ENCODE data around the gene OSBPL10. TPM values are rescaled to one million over a fixed set of nuclear protein-coding genes. Genes with fewer than 3 reads are reported as not detected.

Gene OSBPL10
- total RNA-seq, 1 donor from 2014 or later, result 6.4 TPM

DNA sequence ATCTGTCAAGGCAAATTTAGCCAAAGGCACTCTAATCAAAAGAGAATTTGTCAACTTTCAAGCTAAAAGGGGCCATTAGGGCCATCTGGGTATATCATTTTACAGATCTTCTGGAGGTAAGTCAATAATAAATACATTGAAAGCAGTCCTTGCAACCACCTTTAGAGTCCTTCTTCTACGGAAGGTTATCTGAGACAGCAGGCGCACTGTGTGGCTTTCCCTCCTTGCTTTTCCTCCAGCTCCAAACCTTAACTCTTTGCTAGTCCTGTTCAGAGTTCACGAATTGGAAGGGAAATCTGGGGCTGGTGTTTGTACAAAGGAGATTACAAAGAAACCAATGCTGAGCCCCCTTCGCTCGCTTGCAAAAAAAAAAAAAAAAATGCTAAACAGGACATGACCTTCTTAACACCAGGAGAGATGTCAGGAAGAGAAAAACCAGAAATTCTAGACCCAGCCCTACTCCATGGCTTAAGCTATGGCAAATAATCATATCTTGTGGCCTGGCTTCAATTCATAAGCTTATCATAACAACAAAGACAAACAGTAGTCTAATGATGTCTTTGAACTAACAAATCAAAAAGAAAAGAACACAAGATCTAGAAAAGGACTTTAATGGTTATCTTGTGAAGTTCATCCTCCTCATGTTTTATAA, 232.7 kb downstream of the OSBPL10 start:
- no peak for DNase-seq
- Histone ChIP-seq H3K27me3 (ENCODE audit: low read depth) (no peaks in the 10 kb centered on the region), H3K27ac (replicated peaks) (no peak overlapping the region), H3K4me3 (no peak overlapping the region), H3K9me3 (replicated peaks) (no peaks in the 10 kb centered on the region), H3K36me3 (no peaks in the 10 kb centered on the region), H3K4me1 (peaks cover 8% of the 10 kb centered on the region)
- TF ChIP-seq, protein P1, sequence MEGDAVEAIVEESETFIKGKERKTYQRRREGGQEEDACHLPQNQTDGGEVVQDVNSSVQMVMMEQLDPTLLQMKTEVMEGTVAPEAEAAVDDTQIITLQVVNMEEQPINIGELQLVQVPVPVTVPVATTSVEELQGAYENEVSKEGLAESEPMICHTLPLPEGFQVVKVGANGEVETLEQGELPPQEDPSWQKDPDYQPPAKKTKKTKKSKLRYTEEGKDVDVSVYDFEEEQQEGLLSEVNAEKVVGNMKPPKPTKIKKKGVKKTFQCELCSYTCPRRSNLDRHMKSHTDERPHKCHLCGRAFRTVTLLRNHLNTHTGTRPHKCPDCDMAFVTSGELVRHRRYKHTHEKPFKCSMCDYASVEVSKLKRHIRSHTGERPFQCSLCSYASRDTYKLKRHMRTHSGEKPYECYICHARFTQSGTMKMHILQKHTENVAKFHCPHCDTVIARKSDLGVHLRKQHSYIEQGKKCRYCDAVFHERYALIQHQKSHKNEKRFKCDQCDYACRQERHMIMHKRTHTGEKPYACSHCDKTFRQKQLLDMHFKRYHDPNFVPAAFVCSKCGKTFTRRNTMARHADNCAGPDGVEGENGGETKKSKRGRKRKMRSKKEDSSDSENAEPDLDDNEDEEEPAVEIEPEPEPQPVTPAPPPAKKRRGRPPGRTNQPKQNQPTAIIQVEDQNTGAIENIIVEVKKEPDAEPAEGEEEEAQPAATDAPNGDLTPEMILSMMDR (IDR thresholded peaks at IDR 0.05; ENCODE audit: borderline replicate concordance), result no peak
- intact Hi-C loops (cut with micrococcal nuclease), result no loop called here

DNA sequence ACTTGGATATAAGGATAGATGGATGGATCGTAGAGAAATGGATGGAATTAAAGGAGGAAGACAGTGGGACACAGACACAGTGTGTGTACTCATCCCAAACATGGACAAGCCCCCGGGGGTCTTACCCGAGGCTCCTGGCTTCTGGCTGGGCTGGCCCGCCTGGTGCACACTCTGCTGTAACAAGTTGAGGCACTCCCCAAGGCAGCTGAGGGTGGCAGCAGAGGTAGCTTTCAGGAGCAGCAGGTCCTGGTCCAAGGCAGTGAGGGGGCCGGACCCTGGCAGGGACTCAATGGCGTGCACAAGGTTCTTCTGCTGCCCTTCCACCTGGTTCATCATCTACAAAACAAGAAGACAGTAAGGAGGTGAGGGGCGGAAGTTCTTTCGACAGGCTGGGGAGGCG, 233.3 kb downstream of the OSBPL10 start:
- DNase-seq, result no peak
- no peak overlapping the region for H3K4me3 ChIP-seq
- no peaks in the 10 kb centered on the region for H3K27me3 ChIP-seq (ENCODE audit: low read depth)
- TF ChIP-seq, protein P1 (IDR thresholded peaks at IDR 0.05; ENCODE audit: borderline replicate concordance), result no peak
- no peaks in the 10 kb centered on the region for H3K36me3 ChIP-seq
- intact Hi-C loops (cut with micrococcal nuclease), result no loop called here
- H3K9me3 ChIP-seq (replicated peaks), result no peaks in the 10 kb centered on the region
- peaks cover 10% of the 10 kb centered on the region for H3K4me1 ChIP-seq
- no peak overlapping the region for H3K27ac ChIP-seq (replicated peaks)

DNA sequence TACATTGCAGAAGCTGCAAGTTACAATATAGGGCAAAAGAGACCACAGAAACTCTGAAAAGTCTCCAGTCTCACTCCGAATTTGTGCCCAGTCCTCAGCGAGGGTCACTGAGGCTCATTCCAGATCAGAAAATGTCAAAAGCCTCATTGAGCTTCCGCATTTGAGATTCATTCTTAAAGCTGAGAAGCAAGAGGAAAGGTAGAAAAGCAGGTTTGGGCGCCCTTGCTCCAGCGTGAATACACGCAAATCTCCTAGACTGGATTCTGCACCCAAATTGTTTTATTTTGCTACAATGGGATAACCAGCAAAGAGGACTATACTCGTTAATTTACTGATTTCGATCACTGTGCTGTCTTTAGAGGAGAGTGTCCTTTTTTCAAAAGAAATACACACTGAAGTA, 236.1 kb downstream of the OSBPL10 start:
- Histone ChIP-seq H3K27ac (replicated peaks) (no peak overlapping the region), H3K4me3 (no peak overlapping the region), H3K9me3 (replicated peaks) (no peaks in the 10 kb centered on the region), H3K36me3 (no peaks in the 10 kb centered on the region), H3K4me1 (peaks cover 10% of the 10 kb centered on the region), H3K27me3 (ENCODE audit: low read depth) (no peaks in the 10 kb centered on the region)
- TF ChIP-seq, protein P1 (IDR thresholded peaks at IDR 0.05; ENCODE audit: borderline replicate concordance), result no peak
- DNase-seq, result no peak
- intact Hi-C loops (cut with micrococcal nuclease), result no loop called here

DNA sequence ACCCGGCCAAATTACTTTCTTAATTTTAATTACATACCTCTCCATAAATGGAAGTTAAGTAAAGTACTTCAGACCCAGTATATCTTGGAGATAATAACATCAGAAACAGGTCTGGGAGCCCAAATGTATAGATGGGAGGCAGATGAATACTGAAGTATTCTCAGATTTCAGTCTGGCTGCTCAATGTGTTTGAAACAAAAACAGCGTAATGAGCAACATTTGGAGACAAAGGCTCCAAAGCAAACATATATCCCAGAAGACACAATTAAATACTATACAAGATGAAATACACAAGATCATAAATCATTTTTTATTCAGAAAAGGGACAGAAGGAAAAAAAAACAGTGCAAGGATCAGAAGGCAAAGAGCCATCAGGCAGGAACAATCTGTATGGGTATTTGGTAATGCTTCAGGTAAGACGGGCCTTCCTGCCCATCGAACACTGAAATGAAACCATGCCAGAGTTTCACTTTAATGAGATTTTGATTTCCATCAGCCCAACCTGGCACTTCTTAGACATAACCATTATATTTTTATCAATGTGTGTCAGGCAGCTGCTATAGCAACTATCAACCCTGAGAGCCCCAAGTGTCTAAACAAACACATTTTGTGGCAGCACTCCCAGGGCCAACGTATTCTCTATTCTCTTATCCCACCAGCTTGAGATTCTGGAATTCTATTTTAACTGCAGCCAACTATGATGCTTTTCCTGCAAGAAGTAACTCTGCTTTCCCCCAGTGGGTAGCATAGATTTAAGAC, 237.6 kb downstream of the OSBPL10 start:
- no peak for DNase-seq
- H3K4me1 ChIP-seq, result peaks cover 18% of the 10 kb centered on the region
- intact Hi-C loops (cut with micrococcal nuclease), result no loop called here
- TF ChIP-seq, protein P1 (IDR thresholded peaks at IDR 0.05; ENCODE audit: borderline replicate concordance), result no peak
- no peak overlapping the region for H3K27ac ChIP-seq (replicated peaks)
- H3K36me3 ChIP-seq, result no peaks in the 10 kb centered on the region
- H3K4me3 ChIP-seq, result no peak overlapping the region
- no peaks in the 10 kb centered on the region for H3K9me3 ChIP-seq (replicated peaks)
- no peaks in the 10 kb centered on the region for H3K27me3 ChIP-seq (ENCODE audit: low read depth)

DNA sequence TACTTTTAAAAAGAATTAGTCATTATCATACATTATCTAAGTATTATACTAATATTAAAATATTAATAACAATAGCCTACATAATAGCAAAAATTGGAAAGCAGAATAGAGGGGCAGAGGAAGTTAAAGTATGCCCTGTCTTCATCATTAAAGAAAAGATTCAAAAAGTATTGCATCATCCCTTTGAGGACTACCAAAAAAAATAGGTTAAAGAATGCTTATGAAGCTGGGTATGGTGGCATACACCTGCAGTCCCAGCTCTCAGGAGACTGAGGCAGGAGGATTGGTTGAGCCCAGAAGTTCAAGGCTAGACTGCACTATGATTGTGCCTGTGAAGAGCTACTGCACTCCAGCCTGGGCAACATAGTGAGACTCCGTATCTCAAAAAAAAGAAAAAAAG, 240.7 kb downstream of the OSBPL10 start:
- TF ChIP-seq, protein P1 (IDR thresholded peaks at IDR 0.05; ENCODE audit: borderline replicate concordance), result no peak
- DNase-seq, result no peak
- H3K4me1 ChIP-seq, result peaks cover 18% of the 10 kb centered on the region
- no peaks in the 10 kb centered on the region for H3K9me3 ChIP-seq (replicated peaks)
- H3K4me3 ChIP-seq, result no peak overlapping the region
- intact Hi-C loops (cut with micrococcal nuclease), result no loop called here
- H3K27me3 ChIP-seq (ENCODE audit: low read depth), result no peaks in the 10 kb centered on the region
- H3K36me3 ChIP-seq, result no peaks in the 10 kb centered on the region
- H3K27ac ChIP-seq (replicated peaks), result no peak overlapping the region

Data from left ventricle myocardium inferior (tissue), 1 donor.